ENCODE results near the gene TMEM132C.
"Not testable (repeated sequence)": the region's sequence is repeated elsewhere in the genome, so short reads cannot be mapped to it uniquely, and the experiment has no call there.

Gene TMEM132C

GRCh38 chr12:128245121-128245520 is 21.8 kb upstream of the TMEM132C start:
- no peak for TF ChIP-seq CTCF (IDR thresholded peaks at IDR 0.05; ENCODE audit: low read depth, low read length)
- H3K4me3 ChIP-seq (replicated peaks in 1 of 2; ENCODE audit: low read depth in 2 of 2, low read length in 2 of 2) = no peak overlapping the region
- no peak for DNase-seq (ENCODE audit: low read depth in 2 of 2)

- no peak for TF ChIP-seq CTCF (IDR thresholded peaks at IDR 0.05; ENCODE audit: low read depth, low read length)
- no peak overlapping the region for H3K4me3 ChIP-seq (replicated peaks in 1 of 2; ENCODE audit: low read depth in 2 of 2, low read length in 2 of 2)
- no peak for DNase-seq (ENCODE audit: low read depth in 2 of 2)
Measured at GRCh38 chr12:128245905-128246304, 21.1 kb upstream of the TMEM132C start.

- TF ChIP-seq CTCF (IDR thresholded peaks at IDR 0.05; ENCODE audit: low read depth, low read length) = no peak
- H3K4me3 ChIP-seq (replicated peaks in 1 of 2; ENCODE audit: low read depth in 2 of 2, low read length in 2 of 2) = no peak overlapping the region
- DNase-seq (ENCODE audit: low read depth in 2 of 2) = no peak
Measured at GRCh38 chr12:128250096-128250495, 16.9 kb upstream of the TMEM132C start.

- DNase-seq (ENCODE audit: low read depth in 2 of 2); H3K4me3 ChIP-seq (replicated peaks in 1 of 2; ENCODE audit: low read depth in 2 of 2, low read length in 2 of 2): not testable (repeated sequence)
Measured at GRCh38 chr12:128253829-128254228, 13.1 kb upstream of the TMEM132C start.

GRCh38 chr12:128258866-128259555 is 8.0 kb upstream of the TMEM132C start:
- no peak for TF ChIP-seq CTCF (IDR thresholded peaks at IDR 0.05; ENCODE audit: low read depth, low read length)
- DNase-seq (ENCODE audit: low read depth in 2 of 2) = no peak
- no peak overlapping the region for H3K4me3 ChIP-seq (replicated peaks in 1 of 2; ENCODE audit: low read depth in 2 of 2, low read length in 2 of 2)

GRCh38 chr12:128259556-128260070 is 7.4 kb upstream of the TMEM132C start:
- TF ChIP-seq CTCF (IDR thresholded peaks at IDR 0.05; ENCODE audit: low read depth, low read length) = peak; percentile 31
- peak; percentile 5 to 31 for DNase-seq (ENCODE audit: low read depth in 2 of 2)
- H3K4me3 ChIP-seq (replicated peaks in 1 of 2; ENCODE audit: low read depth in 2 of 2, low read length in 2 of 2) = no peak overlapping the region

GRCh38 chr12:128261757-128262156 is 5.2 kb upstream of the TMEM132C start:
- no peak for TF ChIP-seq CTCF (IDR thresholded peaks at IDR 0.05; ENCODE audit: low read depth, low read length)
- no peak overlapping the region for H3K4me3 ChIP-seq (replicated peaks in 1 of 2; ENCODE audit: low read depth in 2 of 2, low read length in 2 of 2)
- DNase-seq (ENCODE audit: low read depth in 2 of 2) = no peak

All from cardiac fibroblast (primary cell).